Liver (tissue), 9 donors: Measurements from ENCODE around the gene CDH4. TPM values are rescaled to one million over a fixed set of nuclear protein-coding genes. Genes with fewer than 3 reads are reported as not detected.

Source experiments
- DNase-seq: peaks from one replicate; pipeline ENCODE4 v3.0.0-alpha.2; 2017; ENCODE audit warnings: low spot score
- H3K27ac ChIP-seq, 2 donors: one replicate each; pipeline ENCODE4 v1.7.0; 2013; ENCODE audit warnings: inconsistent platforms in 2 of 2, low read length in 2 of 2, control low read depth in 1 of 2, low read depth in 1 of 2, mild to moderate bottlenecking in 1 of 2
- H3K27me3 ChIP-seq, 4 donors: one replicate each; pipeline versions ENCODE4 v1.6.1 to v1.7.0; 2013; ENCODE audit warnings: low read length in 3 of 4, inconsistent platforms in 1 of 4, mild to moderate bottlenecking in 1 of 4, moderate library complexity in 1 of 4; ENCODE audit not compliant: control insufficient read depth in 4 of 4, insufficient read depth in 4 of 4
- H3K36me3 ChIP-seq, 4 donors: one replicate each; pipeline versions ENCODE4 v1.6.1 to v1.7.0; 2013; ENCODE audit warnings: low read length in 3 of 4, mild to moderate bottlenecking in 3 of 4, low read depth in 1 of 4, moderate library complexity in 1 of 4; ENCODE audit not compliant: control insufficient read depth in 4 of 4, insufficient read depth in 3 of 4
- H3K4me1 ChIP-seq, 4 donors: one replicate each; pipeline versions ENCODE4 v1.6.1 to v1.7.0; 2013; ENCODE audit warnings: low read length in 3 of 4, mild to moderate bottlenecking in 3 of 4, moderate library complexity in 1 of 4; ENCODE audit not compliant: control insufficient read depth in 4 of 4, insufficient read depth in 4 of 4
- H3K4me3 ChIP-seq, 3 donors: one replicate each; pipeline versions ENCODE4 v1.6.1 to v1.7.0; 2013; ENCODE audit warnings: low read length in 3 of 3, control low read depth in 1 of 3, low read depth in 1 of 3, mild to moderate bottlenecking in 1 of 3
- H3K9ac ChIP-seq, 2 donors: one replicate each; pipeline ENCODE4 v1.7.0; 2013; ENCODE audit warnings: low read length in 2 of 2, mild to moderate bottlenecking in 2 of 2, moderate library complexity in 2 of 2, control low read depth in 1 of 2, low read depth in 1 of 2
- H3K9me3 ChIP-seq, 4 donors: one replicate each; pipeline versions ENCODE4 v1.6.1 to v1.7.0; 2013; ENCODE audit warnings: low read length in 3 of 4; ENCODE audit not compliant: control insufficient read depth in 4 of 4
- CTCF ChIP-seq: fragments of 150-350 bp; IDR thresholded peaks from 2 replicates; pipeline ENCODE4 v1.5.1; 2017; ENCODE audit warnings: improper control_type of control experiment, low read depth, low read length; ENCODE audit not compliant: missing input control
- FOXA2 ChIP-seq: IDR thresholded peaks from 2 replicates; pipeline ENCODE4 v1.6.1; 2016; ENCODE audit warnings: antibody characterized with exemption
- GABPA ChIP-seq, 2 donors: IDR thresholded peaks in 1 of 2; conservative IDR thresholded peaks in 1 of 2; 2 replicates each; pipeline ENCODE4 v1.6.1; 2016; ENCODE audit warnings: antibody characterized with exemption in 2 of 2, mild to moderate bottlenecking in 1 of 2, moderate library complexity in 1 of 2
- HNF4A ChIP-seq, 2 donors: conservative IDR thresholded peaks; 2 replicates each; pipeline ENCODE4 v1.6.1; 2016; ENCODE audit warnings: antibody characterized with exemption in 2 of 2, mild to moderate bottlenecking in 2 of 2
- REST ChIP-seq: IDR thresholded peaks from 2 replicates; pipeline ENCODE4 v1.6.1; 2016; ENCODE audit warnings: antibody characterized with exemption, mild to moderate bottlenecking
- TAF1 ChIP-seq: conservative IDR thresholded peaks from 2 replicates; pipeline ENCODE4 v1.6.1; 2016; ENCODE audit warnings: antibody characterized with exemption, mild to moderate bottlenecking
- YY1 ChIP-seq: IDR thresholded peaks from 2 replicates; pipeline ENCODE4 v1.6.1; 2016; ENCODE audit warnings: antibody characterized with exemption, mild to moderate bottlenecking
- ZBTB33 ChIP-seq: IDR thresholded peaks from 2 replicates; pipeline ENCODE4 v1.6.1; 2016; ENCODE audit warnings: antibody characterized with exemption
- WGBS: extraction: QIAGEN DNeasy Blood & Tissue Kit; methylation state at CpG from one replicate; pipeline ENCODE4 v1.1.7; 2013; 5-methylcytosine and 5-hydroxymethylcytosine counted together
- polyA plus RNA-seq, 2 donors: library from polyadenylated mRNA; stranded (reverse) in 1 of 2; unstranded in 1 of 2; fragments of 200-250 nt in 1 of 2; fragments of >200 nt in 1 of 2; fragmentation: Nextera tagmentation in 1 of 2; extraction: Ambion mirVana in 1 of 2; gene quantifications; one replicate each; pipeline versions ENCODE4 v1.2.1 to v1.2.3, GENCODE V29; 2013 to 2015
- total RNA-seq, 2 donors: library from RNA; depleted of rRNA; stranded (reverse); fragments of >200 nt; gene quantifications; one replicate each; pipeline ENCODE4 v1.2.3, GENCODE V29; 2014
- TF ChIP-seq, protein P1 (sequence below): IDR thresholded peaks from 2 replicates; pipeline ENCODE4 v1.6.1; 2016; ENCODE audit warnings: antibody characterized with exemption
- donor health status: healthy.
- donor health status: healthy.
- donor health status: healthy.
- donor health status: healthy.
- donor health status: healthy.

The CDH4 gene
- total and polyA plus RNA-seq, 4 donors = 0.03 to 0.25 (median 0.19) TPM; not detected in 1

DNA sequence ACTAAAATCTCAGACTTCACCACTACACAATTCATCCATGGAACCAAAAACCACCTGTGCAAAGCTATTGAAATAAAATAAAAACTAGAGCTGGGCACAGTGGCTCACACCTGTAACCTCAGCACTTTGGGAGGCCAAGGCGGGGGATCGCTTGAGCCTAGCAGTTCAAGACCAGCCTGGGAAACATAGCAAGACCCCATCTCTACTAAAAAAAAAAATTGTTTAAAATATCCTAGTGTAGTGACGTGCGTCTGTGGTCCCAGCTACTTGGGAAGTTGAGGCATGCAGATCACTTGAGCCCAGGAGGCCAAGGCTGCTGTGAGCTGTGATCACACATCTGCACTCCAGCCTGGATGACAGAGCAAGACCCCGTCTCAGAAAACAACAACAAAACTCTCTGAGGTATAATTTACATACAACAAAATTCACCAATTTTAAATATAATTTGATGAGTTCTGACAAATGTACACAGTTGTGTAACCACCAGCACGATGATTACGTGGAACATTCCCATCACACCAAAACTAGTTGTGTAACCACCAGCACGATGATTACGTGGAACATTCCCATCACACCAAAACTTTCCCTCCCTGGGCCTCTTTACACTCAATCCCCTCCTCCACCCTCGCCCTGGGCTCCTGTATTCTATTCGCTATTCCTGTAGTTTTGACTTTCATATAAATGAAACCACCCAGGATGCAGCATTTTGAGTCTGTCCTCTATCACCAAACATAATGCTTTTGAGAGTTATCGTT, 706.1 kb downstream of the CDH4 start (continued):
- no peak for TF ChIP-seq REST
- no peak for TF ChIP-seq YY1

- 85% methylated on average over 22 of the region's 22 CpGs for WGBS
Measured at GRCh38 chr20:61958773-61959700, 707.0 kb downstream of the CDH4 start.

More at GRCh38 chr20:61958773-61959700, 707.0 kb downstream of the CDH4 start:
- TF ChIP-seq HNF4A (conservative IDR thresholded peaks at IDR 0.05) (no peak), REST (no peak), GABPA (IDR thresholded peaks at IDR 0.05 in 1 of 2, conservative IDR thresholded peaks at IDR 0.05 in 1 of 2) (no peak), ZBTB33 (no peak), FOXA2 (no peak), CTCF (no peak), TAF1 (no peak), YY1 (no peak)
- TF ChIP-seq, protein P1, sequence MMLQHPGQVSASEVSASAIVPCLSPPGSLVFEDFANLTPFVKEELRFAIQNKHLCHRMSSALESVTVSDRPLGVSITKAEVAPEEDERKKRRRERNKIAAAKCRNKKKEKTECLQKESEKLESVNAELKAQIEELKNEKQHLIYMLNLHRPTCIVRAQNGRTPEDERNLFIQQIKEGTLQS = no peak
- H3K27me3 ChIP-seq = no peaks in the 10 kb centered on the region
- no peak overlapping the region for H3K9ac ChIP-seq
- H3K4me3 ChIP-seq = no peak overlapping the region
- no peaks in the 10 kb centered on the region for H3K4me1 ChIP-seq
- no peaks in the 10 kb centered on the region for H3K36me3 ChIP-seq
- no peaks in the 10 kb centered on the region for H3K9me3 ChIP-seq
- no peak overlapping the region for H3K27ac ChIP-seq
- DNase-seq = no peak
